Fibroblast of lung (primary cell): ENCODE measurements around the gene HLA-DRB1.

Source experiments
- EZH2 ChIP-seq: IDR thresholded peaks from 2 replicates; pipeline ENCODE4 v1.5.1; 2012; ENCODE audit warnings: low read length, control low read depth, mild to moderate bottlenecking; ENCODE audit errors: missing control alignments
- TF ChIP-seq, protein P1 (sequence below), 2 donors: IDR thresholded peaks in 1 of 2; conservative IDR thresholded peaks in 1 of 2; 1 replicate in 1 of 2; 2 replicates in 1 of 2; pipeline ENCODE4 v1.5.1; 2011 to 2012; ENCODE audit warnings: low read length in 2 of 2, control low read depth in 1 of 2, inconsistent platforms in 1 of 2, low read depth in 1 of 2, mild to moderate bottlenecking in 1 of 2

DNA sequence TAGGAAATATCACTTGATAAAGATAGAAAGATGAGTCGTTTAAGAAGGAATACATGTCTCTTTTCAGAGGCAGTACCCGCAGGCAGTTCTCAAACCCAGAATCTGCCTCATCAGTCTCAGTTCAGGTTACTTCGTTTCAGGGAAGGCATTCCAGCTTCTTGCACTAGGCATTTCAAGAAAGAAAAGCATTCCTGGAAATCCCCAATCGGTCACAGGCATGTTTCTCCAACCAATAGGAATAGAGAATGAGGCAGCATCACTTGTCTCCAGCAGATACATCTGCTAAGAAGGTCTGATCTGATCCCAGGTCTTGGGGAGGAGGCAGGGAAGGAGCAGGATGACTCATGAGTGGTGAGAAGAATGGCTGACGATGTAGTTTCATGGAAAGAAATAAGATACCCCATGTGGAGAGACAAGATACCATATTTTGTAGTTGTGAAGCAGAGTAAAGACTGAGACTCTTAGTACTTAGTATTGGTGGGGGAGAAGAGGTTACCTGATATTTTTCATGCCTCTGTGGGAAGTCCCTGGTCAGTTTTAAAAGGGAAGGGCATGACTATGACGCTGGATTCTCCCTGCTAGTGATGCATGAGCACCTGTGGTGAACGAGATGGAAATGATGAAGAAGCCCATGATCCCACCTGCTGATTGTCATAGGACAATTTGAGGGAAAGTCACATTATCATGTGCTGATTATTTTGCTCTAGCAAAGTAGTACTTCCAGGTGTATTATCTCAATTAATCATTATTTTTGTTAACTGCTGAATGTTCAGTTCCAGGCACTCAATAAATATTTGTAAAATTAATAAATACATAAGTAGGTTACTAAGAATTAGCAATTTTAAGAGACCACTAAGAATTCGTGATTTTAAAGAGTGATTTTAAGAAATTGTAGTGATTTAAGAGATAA is 20.3 kb upstream of the HLA-DRB1 start:
- TF ChIP-seq, protein P1, sequence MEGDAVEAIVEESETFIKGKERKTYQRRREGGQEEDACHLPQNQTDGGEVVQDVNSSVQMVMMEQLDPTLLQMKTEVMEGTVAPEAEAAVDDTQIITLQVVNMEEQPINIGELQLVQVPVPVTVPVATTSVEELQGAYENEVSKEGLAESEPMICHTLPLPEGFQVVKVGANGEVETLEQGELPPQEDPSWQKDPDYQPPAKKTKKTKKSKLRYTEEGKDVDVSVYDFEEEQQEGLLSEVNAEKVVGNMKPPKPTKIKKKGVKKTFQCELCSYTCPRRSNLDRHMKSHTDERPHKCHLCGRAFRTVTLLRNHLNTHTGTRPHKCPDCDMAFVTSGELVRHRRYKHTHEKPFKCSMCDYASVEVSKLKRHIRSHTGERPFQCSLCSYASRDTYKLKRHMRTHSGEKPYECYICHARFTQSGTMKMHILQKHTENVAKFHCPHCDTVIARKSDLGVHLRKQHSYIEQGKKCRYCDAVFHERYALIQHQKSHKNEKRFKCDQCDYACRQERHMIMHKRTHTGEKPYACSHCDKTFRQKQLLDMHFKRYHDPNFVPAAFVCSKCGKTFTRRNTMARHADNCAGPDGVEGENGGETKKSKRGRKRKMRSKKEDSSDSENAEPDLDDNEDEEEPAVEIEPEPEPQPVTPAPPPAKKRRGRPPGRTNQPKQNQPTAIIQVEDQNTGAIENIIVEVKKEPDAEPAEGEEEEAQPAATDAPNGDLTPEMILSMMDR (conservative IDR thresholded peaks at IDR 0.05 in 1 of 2, IDR thresholded peaks at IDR 0.05 in 1 of 2; ENCODE audit: low read depth in 1 of 2, low read length in 2 of 2): no peak
- no peak for TF ChIP-seq EZH2
